ENCODE data around the gene ACCS. TPM values are rescaled to one million over a fixed set of nuclear protein-coding genes. Genes with fewer than 3 reads are reported as not detected.
A peak's percentile ranks its signal among the peaks of the same experiment; 100 is the strongest.

ACCS gene
- total RNA-seq, 2 donors from 2014 or later, result 9.2 to 20.0 TPM

DNA sequence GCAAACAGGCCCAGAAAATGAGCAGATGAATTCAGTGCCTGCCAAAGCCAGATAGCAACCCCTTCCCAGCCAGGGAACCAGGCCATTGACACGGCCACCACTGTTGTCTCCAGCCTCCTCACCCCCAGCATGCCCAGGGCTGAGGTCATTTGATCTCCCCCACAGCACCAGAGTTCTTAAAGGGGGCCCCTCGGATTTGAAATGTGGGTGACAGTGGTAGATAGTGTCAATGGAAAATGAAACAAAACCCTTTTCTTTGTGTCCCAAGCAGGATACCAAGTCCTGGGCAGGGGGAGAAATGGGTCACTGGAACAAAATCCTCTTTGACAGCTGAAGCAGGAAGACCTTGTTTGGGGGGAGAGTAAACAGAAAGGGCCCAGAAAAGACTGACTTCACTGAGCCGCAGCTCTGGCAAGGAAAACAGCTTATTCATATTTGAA, 32.6 kb upstream of the ACCS start:
- Histone ChIP-seq H3K4me3 (no peak overlapping the region), H3K9ac (ENCODE audit: low read depth in 2 of 2, low read length in 2 of 2) (no peak overlapping the region), H3K9me3 (no peaks in the 10 kb centered on the region), H3K36me3 (no peaks in the 10 kb centered on the region), H3K27me3 (no peaks in the 10 kb centered on the region), H3K27ac (no peak overlapping the region), H3K4me1 (no peaks in the 10 kb centered on the region)
- intact Hi-C loops (cut with DNase I), result no loop called here
- TF ChIP-seq, protein P1, sequence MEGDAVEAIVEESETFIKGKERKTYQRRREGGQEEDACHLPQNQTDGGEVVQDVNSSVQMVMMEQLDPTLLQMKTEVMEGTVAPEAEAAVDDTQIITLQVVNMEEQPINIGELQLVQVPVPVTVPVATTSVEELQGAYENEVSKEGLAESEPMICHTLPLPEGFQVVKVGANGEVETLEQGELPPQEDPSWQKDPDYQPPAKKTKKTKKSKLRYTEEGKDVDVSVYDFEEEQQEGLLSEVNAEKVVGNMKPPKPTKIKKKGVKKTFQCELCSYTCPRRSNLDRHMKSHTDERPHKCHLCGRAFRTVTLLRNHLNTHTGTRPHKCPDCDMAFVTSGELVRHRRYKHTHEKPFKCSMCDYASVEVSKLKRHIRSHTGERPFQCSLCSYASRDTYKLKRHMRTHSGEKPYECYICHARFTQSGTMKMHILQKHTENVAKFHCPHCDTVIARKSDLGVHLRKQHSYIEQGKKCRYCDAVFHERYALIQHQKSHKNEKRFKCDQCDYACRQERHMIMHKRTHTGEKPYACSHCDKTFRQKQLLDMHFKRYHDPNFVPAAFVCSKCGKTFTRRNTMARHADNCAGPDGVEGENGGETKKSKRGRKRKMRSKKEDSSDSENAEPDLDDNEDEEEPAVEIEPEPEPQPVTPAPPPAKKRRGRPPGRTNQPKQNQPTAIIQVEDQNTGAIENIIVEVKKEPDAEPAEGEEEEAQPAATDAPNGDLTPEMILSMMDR (IDR thresholded peaks at IDR 0.05), result no peak
- no peak for DNase-seq

DNA sequence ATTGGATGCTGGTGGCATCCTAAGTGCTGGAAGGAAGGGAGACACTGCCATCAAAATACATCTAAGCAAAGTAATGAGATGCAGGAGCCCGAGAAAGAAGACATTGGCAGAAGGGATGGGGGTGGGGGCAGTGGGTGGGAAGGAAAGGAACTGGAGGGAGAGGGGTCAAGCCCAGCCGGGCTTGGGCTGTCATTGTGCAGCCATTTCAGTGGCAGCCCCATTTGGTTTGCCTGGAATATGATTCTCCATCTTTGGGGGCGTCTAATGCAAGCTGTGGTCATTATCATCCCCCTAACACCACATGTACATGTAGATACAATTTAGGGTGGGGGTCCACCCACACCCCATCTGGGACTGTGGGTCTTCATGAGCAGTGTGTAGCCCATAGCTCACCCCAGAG, 32.2 kb upstream of the ACCS start:
- H3K4me1 ChIP-seq, result no peaks in the 10 kb centered on the region
- intact Hi-C loops (cut with DNase I), result no loop called here
- no peaks in the 10 kb centered on the region for H3K36me3 ChIP-seq
- H3K9me3 ChIP-seq, result no peaks in the 10 kb centered on the region
- no peak for DNase-seq
- no peak overlapping the region for H3K4me3 ChIP-seq
- H3K9ac ChIP-seq (ENCODE audit: low read depth in 2 of 2, low read length in 2 of 2), result no peak overlapping the region
- H3K27ac ChIP-seq, result no peak overlapping the region
- no peaks in the 10 kb centered on the region for H3K27me3 ChIP-seq
- TF ChIP-seq, protein P1 (IDR thresholded peaks at IDR 0.05), result no peak

DNA sequence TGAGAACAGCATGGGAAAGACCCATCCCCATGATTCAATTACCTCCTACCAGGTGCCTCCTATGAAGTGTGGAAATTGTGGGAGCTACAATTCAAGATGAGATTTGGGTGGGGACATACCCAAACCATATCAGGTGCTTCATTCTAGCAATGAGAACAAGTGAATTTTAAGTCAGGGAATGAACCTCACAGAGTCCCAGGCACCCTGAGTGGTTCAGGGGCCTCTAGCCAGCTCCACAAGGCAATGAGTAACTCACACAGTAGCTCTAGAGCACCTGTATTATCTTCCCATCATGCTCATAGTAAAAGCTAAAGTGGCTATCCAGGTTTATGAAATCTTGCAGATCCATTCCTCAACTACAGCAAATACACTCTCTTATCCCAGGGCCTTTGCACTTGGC, 31.4 kb upstream of the ACCS start:
- Histone ChIP-seq H3K27me3 (no peaks in the 10 kb centered on the region), H3K27ac (no peak overlapping the region), H3K36me3 (no peaks in the 10 kb centered on the region), H3K4me3 (no peak overlapping the region), H3K9ac (ENCODE audit: low read depth in 2 of 2, low read length in 2 of 2) (no peak overlapping the region), H3K4me1 (no peaks in the 10 kb centered on the region), H3K9me3 (no peaks in the 10 kb centered on the region)
- intact Hi-C loops (cut with DNase I), result loop anchor here (5.0 kb wide), 2 partner anchors 92 to 137 kb away; partner anchors contain the start of gene C11orf96
- TF ChIP-seq, protein P1 (IDR thresholded peaks at IDR 0.05), result no peak
- no peak for DNase-seq

DNA sequence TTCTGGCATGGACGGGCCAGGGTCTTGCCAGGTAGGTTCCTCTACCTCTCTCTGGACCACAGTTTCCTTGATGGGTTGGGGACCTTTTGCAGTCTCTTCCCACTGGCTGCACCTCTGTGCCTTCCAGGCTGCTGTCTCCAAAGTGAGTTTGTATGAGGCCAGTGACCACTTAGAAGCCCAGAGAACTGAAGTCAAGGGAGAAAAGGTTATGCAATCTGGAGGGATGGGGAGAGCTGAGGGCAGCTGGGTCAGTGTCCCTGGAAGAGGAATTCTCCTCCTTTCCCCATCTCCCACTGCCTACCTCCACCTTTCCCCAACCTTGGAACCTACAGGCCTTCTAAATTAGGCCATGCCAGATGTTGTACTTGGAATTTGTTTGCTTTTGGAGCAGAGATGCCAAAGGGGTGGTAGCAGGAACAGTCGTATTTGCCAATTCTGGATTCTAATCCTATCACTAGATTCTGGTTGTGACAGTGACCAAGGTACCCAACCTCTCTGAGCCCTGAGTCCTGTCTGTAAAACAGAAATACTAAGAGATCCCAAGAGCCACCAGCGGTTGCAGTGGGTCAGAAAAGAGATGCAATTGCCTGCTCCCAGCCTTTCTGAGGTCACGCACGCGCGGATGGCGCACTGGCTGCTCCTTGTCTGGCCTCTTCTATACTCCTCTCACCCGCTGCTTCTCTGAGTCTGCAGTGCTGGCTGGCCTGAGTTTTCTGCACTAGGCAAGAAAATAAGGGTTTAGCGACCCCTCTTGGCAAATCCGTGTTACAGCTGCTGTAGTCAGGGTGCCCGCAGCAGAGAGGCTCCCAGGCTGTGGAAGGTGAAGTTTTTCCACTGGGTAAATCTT, 29.0 kb upstream of the ACCS start:
- TF ChIP-seq, protein P1 (IDR thresholded peaks at IDR 0.05), result peak; percentile 65
- Histone ChIP-seq H3K9ac (ENCODE audit: low read depth in 2 of 2, low read length in 2 of 2) (no peak overlapping the region), H3K9me3 (no peaks in the 10 kb centered on the region), H3K27ac (no peak overlapping the region), H3K4me1 (no peaks in the 10 kb centered on the region), H3K36me3 (no peaks in the 10 kb centered on the region), H3K27me3 (no peaks in the 10 kb centered on the region), H3K4me3 (no peak overlapping the region)
- DNase-seq, result peak; percentile 59
- intact Hi-C loops (cut with DNase I), result loop anchor here (5.0 kb wide), 2 partner anchors 95 to 140 kb away; partner anchors contain the start of gene C11orf96

DNA sequence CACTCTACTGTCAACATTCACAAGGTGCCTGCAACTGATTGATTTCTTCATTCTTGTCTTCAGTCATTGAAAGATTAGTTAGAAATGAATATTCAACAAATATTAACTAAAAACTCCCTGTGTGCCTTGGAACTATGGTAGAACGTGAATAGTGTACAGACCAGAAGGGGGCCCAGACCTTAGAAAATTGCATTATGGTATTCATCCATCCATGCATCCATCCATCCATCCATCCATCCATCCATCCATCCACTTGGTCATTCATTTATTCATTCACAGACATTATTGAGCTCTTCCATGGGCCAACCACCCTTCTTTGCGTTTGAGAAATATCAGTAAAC, 28.4 kb upstream of the ACCS start:
- H3K27ac ChIP-seq, result no peak overlapping the region
- H3K9ac ChIP-seq (ENCODE audit: low read depth in 2 of 2, low read length in 2 of 2), result no peak overlapping the region
- no peaks in the 10 kb centered on the region for H3K9me3 ChIP-seq
- H3K4me1 ChIP-seq, result no peaks in the 10 kb centered on the region
- no peaks in the 10 kb centered on the region for H3K27me3 ChIP-seq
- intact Hi-C loops (cut with DNase I), result loop anchor here (5.0 kb wide), 2 partner anchors 95 to 140 kb away; partner anchors contain the start of gene C11orf96
- DNase-seq, result no peak
- TF ChIP-seq, protein P1 (IDR thresholded peaks at IDR 0.05), result no peak
- no peak overlapping the region for H3K4me3 ChIP-seq
- H3K36me3 ChIP-seq, result no peaks in the 10 kb centered on the region

Data from colonic mucosa (tissue), 4 donors.